GM18868 (cell line): ENCODE results near the gene EFHD1.
"Not testable (repeated sequence)": the region's sequence is repeated elsewhere in the genome, so short reads cannot be mapped to it uniquely, and the experiment has no call there.

Source experiments
- ATAC-seq: cut with Tn5 transposase; IDR thresholded peaks from one replicate; pipeline ENCODE4 v1.9.1; 2021; ENCODE audit warnings: mild to moderate bottlenecking, moderate library complexity; ENCODE audit not compliant: unreplicated experiment

Gene EFHD1

GRCh38 chr2:232615339-232615738 is 18.1 kb upstream of the EFHD1 start:
- no peak for ATAC-seq

GRCh38 chr2:232621186-232621585 is 12.2 kb upstream of the EFHD1 start:
- no peak for ATAC-seq

DNA sequence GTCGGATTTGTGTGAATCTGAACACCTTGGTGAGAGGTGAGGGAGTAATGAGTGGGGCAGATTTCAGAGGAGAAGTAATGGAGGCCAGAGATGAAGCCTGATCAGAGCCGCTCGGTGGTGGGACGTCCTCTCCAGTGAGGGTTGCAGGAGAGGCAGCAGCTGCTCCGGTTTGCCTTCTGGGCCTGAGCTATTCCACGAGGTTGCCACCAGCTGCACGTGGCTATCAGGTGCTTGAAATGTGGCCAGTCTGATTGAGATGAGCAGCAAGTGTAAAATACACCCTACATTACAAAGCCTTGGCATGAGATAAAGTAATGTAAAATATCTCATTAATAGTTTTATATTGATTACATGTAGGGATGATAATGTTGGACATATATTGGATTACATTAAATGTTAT is 10.8 kb upstream of the EFHD1 start:
- ATAC-seq = no peak

- no peak for ATAC-seq
Measured at GRCh38 chr2:232623768-232624765, 9.3 kb upstream of the EFHD1 start.

GRCh38 chr2:232626584-232626983 is 6.8 kb upstream of the EFHD1 start:
- no peak for ATAC-seq

GRCh38 chr2:232628466-232629128 is 4.8 kb upstream of the EFHD1 start:
- no peak for ATAC-seq

- ATAC-seq = no peak
Measured at GRCh38 chr2:232629129-232629475, 4.3 kb upstream of the EFHD1 start.

DNA sequence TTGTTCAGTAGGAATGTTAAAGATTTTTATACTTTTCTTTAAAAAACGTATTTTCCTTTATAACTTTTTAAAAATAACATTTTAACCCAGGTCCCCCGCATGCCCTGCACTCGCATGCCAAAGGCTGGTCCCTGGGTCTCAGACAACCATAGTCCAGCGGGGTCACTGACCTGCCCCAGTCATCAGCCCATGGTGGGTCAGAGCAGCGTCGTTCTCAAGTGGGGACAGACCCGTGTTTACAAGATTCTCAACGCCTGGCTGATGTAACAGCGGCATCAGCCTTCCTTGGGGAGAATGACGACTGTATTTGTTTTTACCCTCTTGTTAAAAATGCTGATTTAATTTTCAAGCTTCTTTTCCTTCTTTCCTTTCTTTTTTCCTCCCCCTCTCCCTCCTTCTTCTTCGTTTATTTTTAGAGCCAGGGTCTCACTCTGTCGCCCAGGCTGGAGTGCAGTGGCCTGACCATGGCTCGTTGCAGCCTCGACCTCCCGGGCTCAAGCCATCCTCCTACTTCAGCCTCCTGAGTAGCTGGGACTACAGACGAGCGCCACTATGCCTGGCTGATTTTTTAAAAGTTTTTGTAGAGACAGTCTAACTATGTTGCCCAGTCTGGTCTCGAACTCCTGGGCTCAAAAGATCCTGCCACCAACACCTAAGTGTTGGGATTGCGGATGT is 1.0 kb upstream of the EFHD1 start:
- ATAC-seq = no peak

GRCh38 chr2:232632904-232633412 is 446 bp upstream of the EFHD1 start:
- ATAC-seq = no peak

DNA sequence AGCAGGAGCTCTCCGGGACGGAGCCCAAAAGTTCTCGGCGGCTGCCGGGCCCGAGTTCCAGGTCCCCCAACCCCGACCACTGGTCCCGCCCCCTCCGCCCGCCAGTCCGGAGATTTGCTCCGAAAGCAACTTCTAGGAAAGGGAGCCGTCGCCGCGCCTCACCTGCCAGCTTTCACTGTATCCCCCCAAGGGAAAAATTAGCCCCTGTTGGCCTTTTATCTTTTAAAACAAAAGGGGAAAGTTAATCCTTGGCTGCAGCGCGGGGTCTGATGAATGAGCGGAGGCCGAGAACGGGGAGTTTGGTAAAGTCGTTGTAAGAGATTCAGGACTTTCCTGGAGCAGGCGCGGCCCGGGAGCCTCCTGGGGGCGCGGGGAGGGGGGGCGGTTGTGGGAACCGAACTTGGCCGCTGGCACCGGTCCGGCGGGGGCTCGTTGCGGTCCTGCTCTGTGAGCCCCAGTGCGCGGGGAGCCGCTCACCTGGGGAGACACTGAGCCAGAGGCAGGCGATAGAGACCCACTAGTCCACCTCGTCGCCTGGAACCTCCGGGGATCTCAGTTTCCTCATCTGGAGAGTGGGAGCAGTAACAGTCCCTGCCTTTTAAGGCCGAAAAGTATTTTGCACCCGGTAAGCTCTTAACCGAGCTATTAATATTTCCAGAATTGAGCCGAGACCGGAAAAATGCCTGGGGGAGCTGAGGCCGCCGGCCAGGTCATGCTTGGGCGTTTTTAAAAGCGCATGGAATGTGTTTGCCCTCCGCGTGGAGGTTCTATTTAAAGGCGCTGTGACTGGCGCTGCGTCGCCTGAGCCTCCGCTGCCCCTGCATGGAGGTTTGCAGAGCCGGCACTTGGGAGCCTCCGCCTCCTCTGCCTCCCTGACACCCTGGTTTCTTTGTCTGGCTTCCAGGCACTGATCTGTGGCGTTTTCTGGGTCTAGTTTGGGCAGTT is 1.1 kb downstream of the EFHD1 start:
- ATAC-seq = no peak

GRCh38 chr2:232635376-232635775 is 2.0 kb downstream of the EFHD1 start:
- ATAC-seq = not testable (repeated sequence)

- ATAC-seq = no peak
Measured at GRCh38 chr2:232635820-232636219, 2.4 kb downstream of the EFHD1 start.

- no peak for ATAC-seq
Measured at GRCh38 chr2:232636788-232637420, 3.5 kb downstream of the EFHD1 start.

- no peak for ATAC-seq
Measured at GRCh38 chr2:232637866-232638583, 4.6 kb downstream of the EFHD1 start.

- no peak for ATAC-seq
Measured at GRCh38 chr2:232641153-232641848, 7.9 kb downstream of the EFHD1 start.

DNA sequence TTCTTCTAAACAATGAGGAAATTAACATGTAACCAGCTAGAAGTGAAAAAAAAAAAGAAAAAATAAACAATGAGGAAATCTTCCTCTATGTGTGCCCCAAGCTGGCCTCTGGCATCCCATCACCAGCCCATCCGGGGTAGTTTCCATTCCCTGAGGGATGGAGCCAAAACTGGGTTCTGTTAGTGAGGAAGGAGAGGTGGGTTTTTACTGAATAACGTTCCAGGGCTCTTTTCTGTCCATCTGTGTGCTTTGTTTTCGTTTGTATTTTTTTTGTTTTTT is 9.7 kb downstream of the EFHD1 start:
- no peak for ATAC-seq

- no peak for ATAC-seq
Measured at GRCh38 chr2:232643813-232644347, 10.5 kb downstream of the EFHD1 start.

GRCh38 chr2:232645061-232645460 is 11.7 kb downstream of the EFHD1 start:
- ATAC-seq = no peak

DNA sequence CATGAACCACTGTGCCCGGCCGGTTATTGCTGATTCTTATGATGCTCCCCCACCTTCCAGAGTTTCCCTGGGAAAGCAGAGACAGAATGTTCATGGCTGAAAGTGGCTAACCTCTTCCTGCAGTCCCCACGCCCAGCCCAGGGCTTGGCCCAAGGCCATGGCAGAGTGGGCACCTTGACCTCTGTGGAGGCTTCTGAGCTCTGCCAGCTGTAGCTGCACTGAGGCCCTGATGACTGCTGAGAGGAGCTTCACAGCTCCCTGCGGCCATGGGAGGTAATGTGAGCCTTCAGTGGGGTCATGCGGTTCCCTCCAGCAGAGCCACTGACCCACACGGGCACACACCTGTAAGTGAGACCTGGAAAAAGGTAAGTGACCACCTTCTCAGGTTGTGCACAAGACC is 13.3 kb downstream of the EFHD1 start:
- ATAC-seq = no peak
